GM13977 (cell line): ENCODE measurements around the gene NEK11.
"Not testable (repeated sequence)": the region's sequence is repeated elsewhere in the genome, so short reads cannot be mapped to it uniquely, and the experiment has no call there.

ENCODE experiments used
- DNase-seq: peaks from one replicate; pipeline ENCODE4 v3.0.0; 2012; ENCODE audit warnings: low spot score
- CTCF ChIP-seq: IDR thresholded peaks from 2 replicates; pipeline ENCODE4 v1.5.1; 2012; ENCODE audit warnings: mild to moderate bottlenecking, control low read depth; ENCODE audit not compliant: insufficient read depth; ENCODE audit errors: extremely low read depth, missing control alignments
- in situ Hi-C: fragments of 300-500 bp; cut with MboI; formaldehyde crosslinking; loops from one replicate; pipeline ENCODE4 v1.12.0; 2022; ENCODE audit warnings: low sequenced_read_pairs, low pct_unique_long_range_greater_than_20kb, mixed read lengths, inconsistent platforms; ENCODE audit not compliant: unreplicated experiment

The NEK11 gene

GRCh38 chr3:131353016-131353877, 326.6 kb downstream of the NEK11 start:
- DNase-seq: no peak
- in situ Hi-C loops: no loop called here
- no peak for TF ChIP-seq CTCF

GRCh38 chr3:131353986-131354385, 327.3 kb downstream of the NEK11 start:
- TF ChIP-seq CTCF: no peak
- in situ Hi-C loops: no loop called here
- no peak for DNase-seq

- TF ChIP-seq CTCF: no peak
Observed at GRCh38 chr3:131356006-131356595, 329.4 kb downstream of the NEK11 start.

GRCh38 chr3:131357275-131357674, 330.6 kb downstream of the NEK11 start:
- no peak for DNase-seq
- in situ Hi-C loops: no loop called here
- no peak for TF ChIP-seq CTCF

More at GRCh38 chr3:131356006-131356595, 329.4 kb downstream of the NEK11 start:
- in situ Hi-C loops: no loop called here
- DNase-seq: no peak

- no peak for TF ChIP-seq CTCF
- no peak for DNase-seq
- in situ Hi-C loops: no loop called here
Observed at GRCh38 chr3:131360191-131360755, 333.6 kb downstream of the NEK11 start.

- DNase-seq, in situ Hi-C loops: not testable (repeated sequence)
Observed at GRCh38 chr3:131361066-131361463, 334.4 kb downstream of the NEK11 start.
